ENCODE data around the gene KLF2.
"Not testable (repeated sequence)": the region's sequence is repeated elsewhere in the genome, so short reads cannot be mapped to it uniquely, and the experiment has no call there.

- TF ChIP-seq ZNF549 (CRISPR knock-in tag; IDR thresholded peaks at IDR 0.05); CTCF (CRISPR knock-in tag; IDR thresholded peaks at IDR 0.05); CREB1 (IDR thresholded peaks at IDR 0.05); CREB1 (CRISPR knock-in tag; IDR thresholded peaks at IDR 0.05); EZH2 (conservative IDR thresholded peaks at IDR 0.05; ENCODE audit: low read depth, low read length); HDAC2 (CRISPR knock-in tag; IDR thresholded peaks at IDR 0.05); BHLHE40 (IDR thresholded peaks at IDR 0.05; ENCODE audit: low read length); ZNF121 (CRISPR knock-in tag; IDR thresholded peaks at IDR 0.05); ZBTB43 (CRISPR knock-in tag; conservative IDR thresholded peaks at IDR 0.05); KDM1A (CRISPR knock-in tag; IDR thresholded peaks at IDR 0.05); ISL2 (CRISPR knock-in tag; IDR thresholded peaks at IDR 0.05); NFIC (IDR thresholded peaks at IDR 0.05; ENCODE audit: low read length): not testable (repeated sequence)
Measured at GRCh38 chr19:16305060-16305459, 19.6 kb upstream of the KLF2 start.

Measured in HepG2 (cell line).